Measurements from ENCODE around the gene FPR1.

FPR1 gene

GRCh38 chr19:51786646-51787494, 35.2 kb upstream of the FPR1 start:
- H3K4me3 ChIP-seq (ENCODE audit: low read length) = no peak overlapping the region
- no peak for TF ChIP-seq CTCF (conservative IDR thresholded peaks at IDR 0.05; ENCODE audit: low read depth, low read length)
- no peak for DNase-seq (ENCODE audit: low read depth)

DNA sequence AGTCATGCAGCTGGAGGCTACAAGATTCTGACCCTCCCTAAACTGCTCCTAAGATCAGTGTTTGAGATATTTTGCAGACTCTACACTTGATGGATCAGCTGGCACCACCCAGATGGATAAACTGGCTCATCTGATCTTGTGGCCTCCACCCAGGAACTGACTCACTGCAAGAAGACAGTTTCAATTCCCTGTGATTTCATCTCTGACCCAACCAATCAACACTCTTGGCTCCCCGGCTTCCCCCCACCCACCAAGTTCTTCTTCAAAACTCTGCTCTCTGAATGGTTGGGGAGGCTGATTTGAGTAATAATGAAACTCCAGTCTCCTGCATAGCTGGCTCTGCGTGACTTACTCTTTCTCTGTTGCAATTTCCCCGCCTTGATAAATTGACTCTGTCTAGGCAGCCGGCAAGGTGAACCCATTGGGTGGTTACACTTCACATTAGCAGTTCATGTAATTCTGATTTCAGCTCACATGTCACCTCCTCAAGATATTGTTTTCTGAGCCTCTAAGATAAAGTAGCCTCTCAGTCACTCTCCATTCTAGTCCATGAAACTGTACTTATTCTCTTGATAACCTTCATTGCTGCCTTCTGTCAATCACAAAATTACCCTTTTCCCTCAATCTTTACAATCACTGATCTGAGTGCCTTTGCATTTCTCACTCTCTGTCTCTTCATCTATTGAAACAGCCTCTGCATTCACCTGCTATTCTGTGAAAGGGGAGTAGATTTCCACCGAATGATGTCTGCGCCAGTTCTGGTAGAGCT, 33.4 kb upstream of the FPR1 start:
- TF ChIP-seq CTCF (conservative IDR thresholded peaks at IDR 0.05; ENCODE audit: low read depth, low read length) = no peak
- DNase-seq (ENCODE audit: low read depth) = no peak
- no peak overlapping the region for H3K4me3 ChIP-seq (ENCODE audit: low read length)

DNA sequence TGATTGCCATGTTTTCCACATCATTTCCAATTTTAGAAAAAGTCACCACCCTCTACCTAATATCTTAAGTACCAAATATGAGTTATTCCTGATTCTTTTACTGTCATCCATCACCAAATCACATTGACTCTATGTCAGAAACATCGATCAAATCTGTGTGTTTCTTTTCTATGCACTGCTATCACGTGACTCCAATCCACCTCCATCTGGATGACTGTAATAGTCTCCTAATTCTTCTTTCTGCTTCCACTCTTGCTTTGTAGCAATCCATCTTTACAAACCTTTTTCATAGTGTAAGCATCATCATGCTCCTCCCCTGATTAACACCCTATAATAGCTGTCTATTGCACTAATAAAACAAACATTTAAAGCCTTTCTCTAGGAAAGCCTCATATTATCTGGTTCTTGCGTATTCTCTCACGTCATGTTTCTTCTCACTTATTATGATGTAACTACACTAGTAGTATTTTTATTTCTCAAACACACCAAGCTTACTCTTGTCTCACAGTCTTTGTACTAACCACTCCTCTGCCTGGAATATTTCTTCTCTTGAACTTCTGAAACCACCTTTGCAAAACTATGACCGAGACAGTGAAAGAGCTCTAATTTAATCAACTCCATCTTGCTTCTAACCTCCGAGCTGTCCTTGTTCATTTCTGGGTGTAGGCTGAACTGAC, 32.6 kb upstream of the FPR1 start:
- no peak for TF ChIP-seq CTCF (conservative IDR thresholded peaks at IDR 0.05; ENCODE audit: low read depth, low read length)
- DNase-seq (ENCODE audit: low read depth) = no peak
- no peak overlapping the region for H3K4me3 ChIP-seq (ENCODE audit: low read length)

DNA sequence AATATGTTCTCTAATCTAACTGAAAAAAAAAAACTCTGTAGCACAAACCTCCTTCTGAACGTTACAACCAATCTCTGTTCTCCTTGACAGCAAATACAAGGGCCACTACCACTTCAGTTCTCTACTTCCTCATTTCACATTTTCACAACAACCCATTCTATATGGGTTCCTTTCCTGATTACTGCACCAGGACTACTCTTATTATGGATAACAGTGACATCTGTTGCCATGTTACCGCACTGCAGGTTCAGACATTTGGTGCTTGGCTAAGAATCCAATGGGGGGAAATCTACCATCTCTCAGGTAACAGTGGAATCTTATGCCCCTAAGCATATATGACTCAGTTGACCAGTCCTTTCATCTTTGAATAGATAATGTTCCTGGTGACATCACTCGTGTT, 31.7 kb upstream of the FPR1 start:
- H3K4me3 ChIP-seq (ENCODE audit: low read length) = no peak overlapping the region
- no peak for DNase-seq (ENCODE audit: low read depth)
- TF ChIP-seq CTCF (conservative IDR thresholded peaks at IDR 0.05; ENCODE audit: low read depth, low read length) = peak; percentile 41

GRCh38 chr19:51781999-51782398, 30.3 kb upstream of the FPR1 start:
- DNase-seq (ENCODE audit: low read depth) = no peak
- no peak for TF ChIP-seq CTCF (conservative IDR thresholded peaks at IDR 0.05; ENCODE audit: low read depth, low read length)

GRCh38 chr19:51780270-51780669, 28.6 kb upstream of the FPR1 start:
- DNase-seq (ENCODE audit: low read depth) = no peak
- TF ChIP-seq CTCF (conservative IDR thresholded peaks at IDR 0.05; ENCODE audit: low read depth, low read length) = no peak
- no peak overlapping the region for H3K4me3 ChIP-seq (ENCODE audit: low read length)

More at GRCh38 chr19:51781999-51782398, 30.3 kb upstream of the FPR1 start:
- no peak overlapping the region for H3K4me3 ChIP-seq (ENCODE audit: low read length)
